ENCODE measurements around the gene GNB3.
"Not testable (repeated sequence)": the region's sequence is repeated elsewhere in the genome, so short reads cannot be mapped to it uniquely, and the experiment has no call there.

The GNB3 gene

DNA sequence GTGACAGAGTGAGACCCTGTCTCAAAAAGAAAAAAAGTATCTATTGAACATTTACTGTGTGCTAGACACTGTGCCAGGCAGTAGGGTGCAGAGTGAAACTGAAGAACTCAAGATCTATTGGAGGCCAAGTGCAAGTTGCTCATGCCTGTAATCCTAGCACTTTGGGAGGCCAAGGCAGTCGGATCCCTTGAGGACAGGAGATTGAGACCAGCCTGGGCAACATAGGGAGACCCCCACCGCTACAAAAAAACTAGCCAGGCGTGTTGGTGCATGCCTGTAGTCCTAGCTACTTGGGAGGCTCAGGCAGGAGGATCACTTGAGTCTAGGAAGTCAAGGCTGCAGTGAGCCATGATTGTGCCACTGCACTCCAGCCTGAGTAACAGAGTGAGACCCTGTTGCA, 52.0 kb downstream of the GNB3 start:
- ATAC-seq, result not testable (repeated sequence)

DNA sequence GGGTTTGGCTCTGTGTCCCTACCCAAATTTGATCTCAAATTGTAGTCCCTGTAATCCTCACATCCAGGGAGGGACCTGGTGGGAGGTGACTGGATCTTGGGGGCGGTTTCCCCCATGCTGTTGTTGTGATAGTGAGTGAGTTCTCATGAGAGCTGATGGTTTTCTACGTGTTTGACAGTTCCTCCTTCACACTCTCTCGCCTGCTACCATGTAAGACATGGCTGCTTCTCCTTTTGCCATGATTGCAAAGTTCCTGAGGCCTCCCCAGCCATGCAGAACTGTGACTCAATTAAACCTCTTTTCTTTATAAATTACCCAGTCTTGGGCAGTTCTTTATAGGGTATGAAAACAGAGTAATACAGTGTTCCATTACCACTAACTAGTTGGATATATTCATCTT, 53.6 kb downstream of the GNB3 start:
- no peak for TF ChIP-seq GLIS3 (CRISPR knock-in tag; IDR thresholded peaks at IDR 0.05)
- no peak for TF ChIP-seq TCF4 (CRISPR knock-in tag; IDR thresholded peaks at IDR 0.05; ENCODE audit: borderline replicate concordance)
- TF ChIP-seq ARNTL (CRISPR knock-in tag; IDR thresholded peaks at IDR 0.05; ENCODE audit: borderline replicate concordance, low read depth), result no peak
- no peak for TF ChIP-seq OSR1 (CRISPR knock-in tag; IDR thresholded peaks at IDR 0.05)
- TF ChIP-seq ZFP30 (CRISPR knock-in tag; IDR thresholded peaks at IDR 0.05), result no peak
- no peak for TF ChIP-seq SNAI2 (CRISPR knock-in tag; IDR thresholded peaks at IDR 0.05)
- no peak for TF ChIP-seq ZNF70 (CRISPR knock-in tag; IDR thresholded peaks at IDR 0.05)
- TF ChIP-seq, protein P1, sequence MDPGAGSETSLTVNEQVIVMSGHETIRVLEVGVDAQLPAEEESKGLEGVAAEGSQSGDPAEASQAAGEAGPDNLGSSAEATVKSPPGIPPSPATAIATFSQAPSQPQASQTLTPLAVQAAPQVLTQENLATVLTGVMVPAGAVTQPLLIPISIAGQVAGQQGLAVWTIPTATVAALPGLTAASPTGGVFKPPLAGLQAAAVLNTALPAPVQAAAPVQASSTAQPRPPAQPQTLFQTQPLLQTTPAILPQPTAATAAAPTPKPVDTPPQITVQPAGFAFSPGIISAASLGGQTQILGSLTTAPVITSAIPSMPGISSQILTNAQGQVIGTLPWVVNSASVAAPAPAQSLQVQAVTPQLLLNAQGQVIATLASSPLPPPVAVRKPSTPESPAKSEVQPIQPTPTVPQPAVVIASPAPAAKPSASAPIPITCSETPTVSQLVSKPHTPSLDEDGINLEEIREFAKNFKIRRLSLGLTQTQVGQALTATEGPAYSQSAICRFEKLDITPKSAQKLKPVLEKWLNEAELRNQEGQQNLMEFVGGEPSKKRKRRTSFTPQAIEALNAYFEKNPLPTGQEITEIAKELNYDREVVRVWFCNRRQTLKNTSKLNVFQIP (CRISPR knock-in tag; IDR thresholded peaks at IDR 0.05; ENCODE audit: borderline replicate concordance, low read depth), result no peak
- TF ChIP-seq ZNF565 (CRISPR knock-in tag; conservative IDR thresholded peaks at IDR 0.05; ENCODE audit: low read depth), result no peak
- no peak for TF ChIP-seq ZFP3 (CRISPR knock-in tag; IDR thresholded peaks at IDR 0.05)
- TF ChIP-seq TOX (CRISPR knock-in tag; IDR thresholded peaks at IDR 0.05; ENCODE audit: borderline replicate concordance), result no peak
- TF ChIP-seq ESRRG (CRISPR knock-in tag; IDR thresholded peaks at IDR 0.05), result no peak
- TF ChIP-seq, protein P2, sequence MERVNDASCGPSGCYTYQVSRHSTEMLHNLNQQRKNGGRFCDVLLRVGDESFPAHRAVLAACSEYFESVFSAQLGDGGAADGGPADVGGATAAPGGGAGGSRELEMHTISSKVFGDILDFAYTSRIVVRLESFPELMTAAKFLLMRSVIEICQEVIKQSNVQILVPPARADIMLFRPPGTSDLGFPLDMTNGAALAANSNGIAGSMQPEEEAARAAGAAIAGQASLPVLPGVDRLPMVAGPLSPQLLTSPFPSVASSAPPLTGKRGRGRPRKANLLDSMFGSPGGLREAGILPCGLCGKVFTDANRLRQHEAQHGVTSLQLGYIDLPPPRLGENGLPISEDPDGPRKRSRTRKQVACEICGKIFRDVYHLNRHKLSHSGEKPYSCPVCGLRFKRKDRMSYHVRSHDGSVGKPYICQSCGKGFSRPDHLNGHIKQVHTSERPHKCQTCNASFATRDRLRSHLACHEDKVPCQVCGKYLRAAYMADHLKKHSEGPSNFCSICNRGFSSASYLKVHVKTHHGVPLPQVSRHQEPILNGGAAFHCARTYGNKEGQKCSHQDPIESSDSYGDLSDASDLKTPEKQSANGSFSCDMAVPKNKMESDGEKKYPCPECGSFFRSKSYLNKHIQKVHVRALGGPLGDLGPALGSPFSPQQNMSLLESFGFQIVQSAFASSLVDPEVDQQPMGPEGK (CRISPR knock-in tag; IDR thresholded peaks at IDR 0.05; ENCODE audit: borderline replicate concordance), result no peak
- no peak for TF ChIP-seq RARB (CRISPR knock-in tag; IDR thresholded peaks at IDR 0.05)
- TF ChIP-seq CSDC2 (CRISPR knock-in tag; IDR thresholded peaks at IDR 0.05), result no peak
- TF ChIP-seq ZC3H10 (CRISPR knock-in tag; IDR thresholded peaks at IDR 0.05), result no peak
- TF ChIP-seq BACH2 (CRISPR knock-in tag; IDR thresholded peaks at IDR 0.05; ENCODE audit: borderline replicate concordance), result no peak
- no peak for ATAC-seq

Data from SK-N-SH treated with all-trans-retinoic acid at 6 μM for 48 hours (cell line).